Measurements from ENCODE around the gene ZNF554. TPM values are rescaled to one million over a fixed set of nuclear protein-coding genes. Genes with fewer than 3 reads are reported as not detected.
"Not testable (repeated sequence)": the region's sequence is repeated elsewhere in the genome, so short reads cannot be mapped to it uniquely, and the experiment has no call there.

ZNF554 gene
- total RNA-seq, 2 experiments from 2014 or later: 3.5 to 3.6 TPM

DNA sequence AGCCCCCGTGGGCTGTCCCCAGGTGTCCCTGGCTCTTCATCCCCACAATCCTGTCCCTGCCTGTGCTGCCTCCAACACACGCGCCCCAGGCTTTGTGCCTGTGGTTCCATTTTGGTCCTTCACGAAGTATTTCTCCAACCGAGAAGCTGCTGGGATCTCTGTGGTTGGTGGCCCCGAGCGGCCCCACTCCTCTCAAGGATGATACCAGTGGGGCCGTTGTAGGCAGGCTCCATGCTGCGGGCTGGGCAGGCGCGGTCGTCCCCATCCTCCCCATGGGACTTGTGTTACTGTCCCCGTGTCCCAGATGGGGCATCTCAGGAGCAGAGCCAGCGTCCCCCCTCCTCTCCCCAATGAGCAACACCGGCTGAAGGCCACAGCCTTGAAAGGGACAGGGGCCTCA lies 3.7 kb upstream of the ZNF554 start:
- no peaks in the 10 kb centered on the region for H3K9me3 ChIP-seq (ENCODE audit: control insufficient read depth in 1 of 2, insufficient read depth in 1 of 2, low read length in 2 of 2)
- ChIA-PET POLR2A (no interaction called here), CTCF (no interaction called here)
- H3K36me3 Mint-ChIP-seq (ENCODE audit: low read depth): peaks cover 4% of the 10 kb centered on the region
- TF ChIP-seq, protein P1, sequence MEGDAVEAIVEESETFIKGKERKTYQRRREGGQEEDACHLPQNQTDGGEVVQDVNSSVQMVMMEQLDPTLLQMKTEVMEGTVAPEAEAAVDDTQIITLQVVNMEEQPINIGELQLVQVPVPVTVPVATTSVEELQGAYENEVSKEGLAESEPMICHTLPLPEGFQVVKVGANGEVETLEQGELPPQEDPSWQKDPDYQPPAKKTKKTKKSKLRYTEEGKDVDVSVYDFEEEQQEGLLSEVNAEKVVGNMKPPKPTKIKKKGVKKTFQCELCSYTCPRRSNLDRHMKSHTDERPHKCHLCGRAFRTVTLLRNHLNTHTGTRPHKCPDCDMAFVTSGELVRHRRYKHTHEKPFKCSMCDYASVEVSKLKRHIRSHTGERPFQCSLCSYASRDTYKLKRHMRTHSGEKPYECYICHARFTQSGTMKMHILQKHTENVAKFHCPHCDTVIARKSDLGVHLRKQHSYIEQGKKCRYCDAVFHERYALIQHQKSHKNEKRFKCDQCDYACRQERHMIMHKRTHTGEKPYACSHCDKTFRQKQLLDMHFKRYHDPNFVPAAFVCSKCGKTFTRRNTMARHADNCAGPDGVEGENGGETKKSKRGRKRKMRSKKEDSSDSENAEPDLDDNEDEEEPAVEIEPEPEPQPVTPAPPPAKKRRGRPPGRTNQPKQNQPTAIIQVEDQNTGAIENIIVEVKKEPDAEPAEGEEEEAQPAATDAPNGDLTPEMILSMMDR (IDR thresholded peaks at IDR 0.05): no peak
- DNase-seq (peak in 1 of 14 experiments; percentile 12), ATAC-seq (ENCODE audit: poor library complexity) (no peak)
- no peaks in the 10 kb centered on the region for H3K27me3 ChIP-seq (ENCODE audit: control insufficient read depth in 1 of 2, insufficient read depth in 2 of 2, low read length in 2 of 2)
- H3K9me3 Mint-ChIP-seq: no peaks in the 10 kb centered on the region
- intact Hi-C loops (cut with DNase I, micrococcal nuclease): loop anchor here (1.0 to 5.0 kb wide), 2 partner anchors 29 to 56 kb away; no protein-coding TSS in a partner anchor
- no peak overlapping the region for H3K4me3 Mint-ChIP-seq
- H3K4me1 ChIP-seq (ENCODE audit: insufficient read depth, low read length): peaks cover 15% of the 10 kb centered on the region
- H3K36me3 ChIP-seq (ENCODE audit: insufficient read depth, low read length): peaks cover 6% of the 10 kb centered on the region
- H3K4me1 Mint-ChIP-seq (ENCODE audit: low read depth): peaks cover 3% of the 10 kb centered on the region
- no peak overlapping the region for H3K4me3 ChIP-seq (ENCODE audit: low read length)
- no peak overlapping the region for H3K27ac Mint-ChIP-seq
- H3K27ac ChIP-seq (ENCODE audit: low read depth in 1 of 2, low read length in 2 of 2): no peak overlapping the region
- no peaks in the 10 kb centered on the region for H3K27me3 Mint-ChIP-seq

DNA sequence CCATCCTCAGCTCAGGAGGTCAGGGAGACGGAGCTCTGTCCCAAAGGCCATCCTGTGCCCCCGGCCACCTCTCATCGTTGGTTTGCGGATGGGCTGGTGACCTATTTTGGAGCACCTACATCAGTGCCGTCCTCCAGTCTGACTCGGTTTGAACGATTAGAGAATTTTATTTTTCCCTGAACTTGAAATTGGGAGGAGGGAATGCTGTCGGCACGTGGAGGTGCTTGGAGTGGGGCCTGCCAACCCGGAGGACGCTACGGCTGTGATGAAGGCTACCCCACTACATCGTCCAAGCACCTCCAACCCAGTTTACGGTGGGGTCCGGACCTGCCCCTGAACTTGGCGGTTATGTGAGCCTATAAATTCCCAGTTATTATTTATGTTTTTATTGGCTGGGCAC lies 3.0 kb upstream of the ZNF554 start:
- DNase-seq (peak in 1 of 14 experiments; percentile 16), ATAC-seq (ENCODE audit: poor library complexity) (no peak)
- Mint-ChIP-seq H3K4me3 (no peak overlapping the region), H3K27ac (no peak overlapping the region), H3K4me1 (ENCODE audit: low read depth) (peaks cover 7% of the 10 kb centered on the region), H3K27me3 (no peaks in the 10 kb centered on the region), H3K36me3 (ENCODE audit: low read depth) (peaks cover 4% of the 10 kb centered on the region), H3K9me3 (no peaks in the 10 kb centered on the region)
- no peak overlapping the region for H3K4me3 ChIP-seq (ENCODE audit: low read length)
- no peaks in the 10 kb centered on the region for H3K9me3 ChIP-seq (ENCODE audit: control insufficient read depth in 1 of 2, insufficient read depth in 1 of 2, low read length in 2 of 2)
- intact Hi-C loops (cut with DNase I, micrococcal nuclease): loop anchor here (1.0 to 5.0 kb wide), 2 partner anchors 29 to 56 kb away; no protein-coding TSS in a partner anchor
- H3K27me3 ChIP-seq (ENCODE audit: control insufficient read depth in 1 of 2, insufficient read depth in 2 of 2, low read length in 2 of 2): no peaks in the 10 kb centered on the region
- ChIA-PET POLR2A (no interaction called here), CTCF (no interaction called here)
- H3K27ac ChIP-seq (ENCODE audit: low read depth in 1 of 2, low read length in 2 of 2): no peak overlapping the region
- H3K36me3 ChIP-seq (ENCODE audit: insufficient read depth, low read length): peaks cover 3% of the 10 kb centered on the region
- peaks cover 17% of the 10 kb centered on the region for H3K4me1 ChIP-seq (ENCODE audit: insufficient read depth, low read length)
- TF ChIP-seq, protein P1 (IDR thresholded peaks at IDR 0.05): no peak

DNA sequence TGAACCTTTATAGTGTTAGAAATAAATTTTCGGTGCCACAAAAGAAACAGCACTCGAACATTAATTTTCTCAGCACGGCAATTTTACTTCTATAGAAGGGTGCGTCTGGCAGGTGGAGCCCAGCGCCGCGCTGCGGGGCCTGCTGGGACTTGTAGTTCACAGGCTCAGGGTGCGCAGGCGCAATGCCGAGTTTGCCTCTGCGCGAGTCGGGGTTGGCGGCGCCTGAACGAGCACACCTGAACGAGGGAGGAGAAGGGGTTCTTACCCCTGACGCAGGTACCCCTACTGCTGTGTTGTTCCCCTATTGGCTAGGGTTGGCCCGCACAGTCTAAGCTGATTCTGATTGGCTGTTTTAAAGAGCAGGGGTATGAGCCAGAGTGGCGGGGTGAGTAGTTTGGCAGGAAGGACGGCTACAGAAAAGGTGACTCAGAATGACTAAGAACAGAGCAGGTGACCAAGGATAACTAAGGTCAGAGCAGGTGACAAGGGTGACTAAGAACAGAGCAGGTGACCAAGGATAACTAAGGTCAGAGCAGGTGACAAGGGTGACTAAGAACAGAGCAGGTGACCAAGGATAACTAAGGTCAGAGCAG lies 2.3 kb upstream of the ZNF554 start:
- intact Hi-C loops (cut with DNase I, micrococcal nuclease): loop anchor here in 1 of 2 experiments (5.0 kb wide), 1 partner anchor 55 kb away; no protein-coding TSS in a partner anchor
- DNase-seq: peak in 1 of 14 experiments; percentile 25
- H3K4me1 Mint-ChIP-seq (ENCODE audit: low read depth); H3K9me3 ChIP-seq (ENCODE audit: control insufficient read depth in 1 of 2, insufficient read depth in 1 of 2, low read length in 2 of 2); H3K27ac ChIP-seq (ENCODE audit: low read depth in 1 of 2, low read length in 2 of 2); H3K9me3 Mint-ChIP-seq; CTCF ChIA-PET; H3K36me3 Mint-ChIP-seq (ENCODE audit: low read depth); H3K36me3 ChIP-seq (ENCODE audit: insufficient read depth, low read length); POLR2A ChIA-PET; H3K27ac Mint-ChIP-seq; H3K27me3 ChIP-seq (ENCODE audit: control insufficient read depth in 1 of 2, insufficient read depth in 2 of 2, low read length in 2 of 2); H3K4me3 ChIP-seq (ENCODE audit: low read length); ATAC-seq (ENCODE audit: poor library complexity); H3K27me3 Mint-ChIP-seq: not testable (repeated sequence)
- peaks cover 17% of the 10 kb centered on the region for H3K4me1 ChIP-seq (ENCODE audit: insufficient read depth, low read length)
- peak overlapping the region; percentile 57 for H3K4me3 Mint-ChIP-seq
